ENCODE measurements around the gene CMTM4. TPM values are rescaled to one million over a fixed set of nuclear protein-coding genes. Genes with fewer than 3 reads are reported as not detected.

Gene CMTM4
- total and polyA plus RNA-seq, 2 experiments from 2014 or later = 14.1 to 77.0 TPM

- TF ChIP-seq REST (IDR thresholded peaks at IDR 0.05; ENCODE audit: unreplicated experiment) = no peak
- TF ChIP-seq CTCF (conservative IDR thresholded peaks at IDR 0.05; ENCODE audit: low read depth in 2 of 2) = no peak
- TF ChIP-seq ZNF114 (CRISPR knock-in tag; IDR thresholded peaks at IDR 0.05) = no peak
- TF ChIP-seq STAT1 (IDR thresholded peaks at IDR 0.05; ENCODE audit: unreplicated experiment) = no peak
- no peak for TF ChIP-seq ZNF331 (CRISPR knock-in tag; IDR thresholded peaks at IDR 0.05; ENCODE audit: low read depth)
- no peak for TF ChIP-seq EZH2 (IDR thresholded peaks at IDR 0.05; ENCODE audit: low read depth, unreplicated experiment)
- TF ChIP-seq CREB1 (CRISPR knock-in tag; IDR thresholded peaks at IDR 0.05; ENCODE audit: low read depth) = no peak
- no peak for TF ChIP-seq ETS1 (IDR thresholded peaks at IDR 0.05)
- no peak for TF ChIP-seq POLR2AphosphoS5 (IDR thresholded peaks at IDR 0.05; ENCODE audit: low read depth)
These were observed 6.3 kb downstream of the CMTM4 start (continued) for GRCh38 chr16:66690106-66690847.

- H3K27me3 Mint-ChIP-seq (ENCODE audit: insufficient read depth, low read depth, poor library complexity) = peaks cover 3% of the 10 kb centered on the region
- peaks cover 35% of the 10 kb centered on the region for H3K4me1 Mint-ChIP-seq
- Histone ChIP-seq H3K27me3 (ENCODE audit: insufficient read depth) (no peaks in the 10 kb centered on the region), H4K20me1 (replicated peaks; ENCODE audit: insufficient read depth) (peaks cover 22% of the 10 kb centered on the region; the same call in 1 of the 2 replicates), H3K4me1 (ENCODE audit: insufficient read depth) (peaks cover 14% of the 10 kb centered on the region), H3F3A (replicated peaks; ENCODE audit: low read depth) (0 out of 2 replicates have a peak, but pooled peaks cover 4% of the 10 kb centered on the region), H3K27ac (ENCODE audit: low read depth) (no peak overlapping the region), H2AFZ (no peak overlapping the region), H3K79me2 (replicated peaks; ENCODE audit: insufficient read depth) (peaks cover 82% of the 10 kb centered on the region), H3K9me2 (ENCODE audit: insufficient read depth) (no peaks in the 10 kb centered on the region), H3K36me3 (ENCODE audit: insufficient read depth) (no peaks in the 10 kb centered on the region), H3K4me2 (no peak overlapping the region), H3K4me3 (no peak overlapping the region)
- no peak overlapping the region for H3K27ac Mint-ChIP-seq
- H3K36me3 Mint-ChIP-seq (ENCODE audit: low read depth) = 0 out of 3 replicates have a peak, but pooled peaks cover 3% of the 10 kb centered on the region
- no peaks in the 10 kb centered on the region for H3K9me3 Mint-ChIP-seq
- no peak for TF ChIP-seq CTCF (conservative IDR thresholded peaks at IDR 0.05; ENCODE audit: low read depth in 2 of 2)
- DNase-seq (ENCODE audit: low spot score) (no peak), ATAC-seq (no peak)
- H3K4me3 Mint-ChIP-seq = no peak overlapping the region
These were observed 7.3 kb downstream of the CMTM4 start for GRCh38 chr16:66689282-66689681.

All from GM23338 (cell line).